GM18951 (cell line): ENCODE results near the gene ENDOD1.
A peak's percentile ranks its signal among the peaks of the same experiment; 100 is the strongest.

Experiments used
- POLR2A ChIP-seq: IDR thresholded peaks from 4 replicates; pipeline ENCODE4 v1.6.1; 2011; ENCODE audit warnings: mild to moderate bottlenecking; ENCODE audit not compliant: insufficient read length, insufficient read depth; ENCODE audit errors: extremely low read depth
- in situ Hi-C: fragments of 300-500 bp; cut with MboI; formaldehyde crosslinking; loops from one replicate; pipeline ENCODE4 v1.12.0; 2022; ENCODE audit warnings: low sequenced_read_pairs, mixed read lengths, inconsistent platforms; ENCODE audit not compliant: unreplicated experiment

Gene ENDOD1

DNA sequence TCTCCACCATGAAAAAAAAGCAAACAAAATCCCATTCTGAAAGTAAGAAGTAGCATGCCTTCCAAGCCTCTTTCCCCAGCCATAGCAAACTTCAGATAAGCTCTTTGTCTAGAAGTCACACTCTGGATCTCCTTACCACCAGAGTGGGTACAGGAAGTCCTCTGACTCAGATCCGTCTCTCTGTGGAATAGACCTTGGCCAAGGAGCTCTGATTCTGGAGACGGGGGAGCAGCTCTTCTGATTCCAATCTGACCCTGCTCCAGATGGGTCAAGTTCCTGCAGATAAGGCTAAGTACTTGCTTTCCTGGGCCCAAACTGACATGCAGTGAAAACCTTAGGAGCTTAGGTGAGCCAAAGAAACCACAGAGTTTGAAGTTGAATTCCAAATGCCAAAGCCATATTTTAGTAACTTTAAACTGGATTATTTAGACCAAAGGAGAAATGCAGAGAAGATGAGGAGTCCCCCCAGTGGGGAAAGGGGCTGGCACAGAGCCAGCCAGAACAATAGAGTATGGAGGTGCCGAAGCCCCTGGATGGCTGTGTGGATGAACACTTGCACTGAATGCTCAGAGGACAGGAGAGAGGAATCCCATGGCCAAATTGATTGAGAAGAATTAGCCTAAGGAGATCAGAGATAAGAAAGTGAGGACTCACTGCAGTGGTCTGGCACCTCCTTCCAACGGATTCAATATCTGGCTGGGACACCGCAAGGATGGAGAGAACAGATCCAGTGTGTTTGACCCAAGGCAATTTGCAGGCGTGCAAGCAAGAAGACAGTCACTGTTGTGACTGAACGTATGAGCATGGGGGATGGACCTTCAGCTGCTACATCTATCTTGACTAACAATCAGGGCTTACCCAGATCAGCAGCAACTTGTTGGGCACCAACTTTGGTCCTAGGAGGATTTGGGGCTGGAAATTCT lies 54.9 kb downstream of the ENDOD1 start:
- in situ Hi-C loops = loop anchor here (10.0 kb wide), 2 partner anchors 80 to 520 kb away; partner anchors contain the start of gene SRSF8
- TF ChIP-seq POLR2A = no peak

DNA sequence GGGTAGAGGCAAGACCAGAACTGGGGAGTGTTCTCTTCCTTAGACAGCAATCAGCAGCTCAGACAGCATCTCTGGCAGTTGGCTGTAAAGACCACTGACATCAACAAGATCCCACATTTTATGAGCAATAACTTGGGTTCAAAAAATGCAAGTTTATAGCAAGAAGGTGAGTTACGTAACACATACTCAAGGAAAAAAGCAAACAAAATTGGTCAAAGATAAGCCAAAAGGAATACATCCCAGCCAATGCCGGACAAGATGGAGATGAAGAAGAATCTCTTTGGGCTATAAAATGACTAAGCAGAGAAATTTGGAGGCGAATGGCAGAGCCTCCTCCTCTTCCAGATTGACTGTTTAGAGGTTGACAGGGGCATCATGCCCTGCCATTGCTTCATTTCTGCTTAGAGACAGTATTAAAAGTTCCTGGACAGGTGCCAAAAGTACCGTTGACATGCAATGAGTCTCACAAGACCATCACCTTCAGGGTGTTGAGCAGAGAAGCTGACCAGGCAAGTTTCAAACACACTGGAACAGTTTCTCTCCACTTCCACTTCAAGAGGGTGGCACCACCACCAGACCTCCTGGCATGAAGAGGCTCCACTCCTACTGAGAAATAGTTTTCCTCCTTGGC lies 55.9 kb downstream of the ENDOD1 start:
- TF ChIP-seq POLR2A = no peak
- in situ Hi-C loops = loop anchor here (10.0 kb wide), 2 partner anchors 81 to 521 kb away; partner anchors contain the start of gene SRSF8

DNA sequence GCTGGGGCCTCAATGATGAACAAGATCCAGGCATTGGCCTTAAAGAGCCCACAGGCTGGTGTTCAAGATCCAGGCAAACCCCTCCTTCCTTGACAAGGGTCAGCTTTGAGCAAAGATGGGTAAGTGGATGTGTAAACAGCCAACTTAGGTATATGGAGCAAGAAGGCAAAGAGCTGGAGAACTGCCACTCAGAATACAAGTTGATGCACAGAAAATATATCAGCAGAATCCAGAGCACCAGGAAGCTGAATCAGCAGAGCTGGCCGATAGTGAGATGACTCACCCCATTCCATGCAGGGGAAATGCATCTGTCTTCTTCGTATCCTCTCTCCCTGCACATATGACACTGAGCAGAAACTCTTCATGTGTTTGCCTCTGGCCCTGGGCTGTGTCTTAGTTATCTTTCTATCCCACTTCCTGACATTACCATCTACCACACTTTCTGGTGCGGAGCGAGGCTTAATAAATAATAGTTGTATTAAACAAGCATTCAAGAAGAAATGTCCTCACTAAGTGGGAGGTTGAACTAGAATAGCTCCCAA lies 57.8 kb downstream of the ENDOD1 start:
- in situ Hi-C loops = loop anchor here (10.0 kb wide), 2 partner anchors 83 to 523 kb away; partner anchors contain the start of gene SRSF8
- no peak for TF ChIP-seq POLR2A

DNA sequence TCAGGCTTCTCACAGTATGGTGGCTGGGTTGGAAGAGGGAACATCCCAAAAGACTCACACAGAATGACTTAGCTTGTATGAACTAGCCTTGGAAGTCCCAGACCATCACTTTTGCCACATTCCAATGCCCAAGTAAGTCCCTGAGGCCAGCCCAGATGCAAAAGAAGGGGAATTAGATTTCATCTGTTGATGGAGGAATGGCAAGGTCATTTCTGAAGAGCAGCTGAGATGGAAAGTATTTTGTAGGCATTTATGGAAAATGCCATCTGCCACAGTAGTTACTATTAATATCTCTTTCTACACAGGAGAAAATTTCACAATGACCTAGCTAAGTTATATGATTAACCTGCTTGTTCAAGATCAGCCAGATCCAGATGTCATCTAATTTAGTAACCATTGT lies 58.8 kb downstream of the ENDOD1 start:
- in situ Hi-C loops = loop anchor here (10.0 kb wide), 2 partner anchors 84 to 524 kb away; partner anchors contain the start of gene SRSF8
- no peak for TF ChIP-seq POLR2A

DNA sequence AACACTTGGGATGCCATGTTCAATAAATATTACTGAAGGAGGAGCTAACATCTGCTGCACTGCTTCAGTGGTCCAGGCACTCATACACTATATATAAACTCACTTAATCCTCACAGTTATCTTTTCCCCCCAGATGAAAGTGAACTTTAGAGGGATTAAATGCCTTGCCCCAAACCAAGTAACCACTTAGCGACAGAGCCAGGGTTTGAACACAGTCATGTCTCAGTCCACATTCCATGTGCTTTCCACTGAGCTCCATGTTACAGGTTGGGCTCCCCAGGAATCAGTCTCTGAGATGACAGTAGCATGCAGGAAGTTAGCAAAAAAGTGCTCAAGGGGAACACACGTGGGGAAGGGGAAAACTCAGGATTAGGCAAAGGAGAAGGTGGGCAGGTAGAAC lies 59.3 kb downstream of the ENDOD1 start:
- TF ChIP-seq POLR2A = no peak
- in situ Hi-C loops = loop anchor here (10.0 kb wide), 2 partner anchors 84 to 524 kb away; partner anchors contain the start of gene SRSF8

DNA sequence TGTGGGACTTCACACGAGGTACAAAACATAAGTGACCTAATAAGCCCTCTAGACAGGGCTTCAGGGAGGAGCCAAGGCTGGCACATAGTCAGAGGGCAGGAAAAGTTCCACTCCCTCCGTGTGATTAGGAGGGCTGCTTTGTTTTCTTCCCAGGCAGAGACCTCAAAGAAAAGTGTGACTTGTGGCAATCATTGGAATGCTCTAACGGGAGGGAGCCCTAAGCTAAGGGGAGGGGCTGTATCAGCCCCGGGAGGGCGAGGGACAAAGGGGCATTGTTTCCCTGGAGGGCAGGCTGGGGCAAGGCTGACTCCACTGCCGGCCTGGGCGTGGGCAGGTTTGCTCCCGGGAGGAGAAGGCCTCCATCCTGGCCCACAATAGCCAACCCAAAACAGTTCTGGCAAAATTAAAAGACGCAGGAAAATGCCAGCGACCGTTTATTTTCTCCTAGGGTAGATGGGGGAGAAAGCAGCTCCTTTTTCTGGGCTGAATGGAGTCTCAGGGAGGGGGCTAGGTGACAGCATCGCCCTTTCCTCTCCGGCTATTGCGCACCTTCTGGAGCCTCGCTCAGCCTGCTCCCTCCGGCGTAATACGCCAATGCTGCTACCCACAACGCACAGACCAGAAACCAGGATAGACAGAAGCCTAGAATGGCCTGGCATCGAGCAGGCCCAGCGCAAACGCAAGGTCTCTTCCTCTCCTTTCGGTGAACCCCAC lies 60.2 kb downstream of the ENDOD1 start:
- TF ChIP-seq POLR2A = no peak
- in situ Hi-C loops = loop anchor here (5.0 to 25.0 kb wide), 4 partner anchors 85 to 1287 kb away; partner anchors contain the start of gene SRSF8

DNA sequence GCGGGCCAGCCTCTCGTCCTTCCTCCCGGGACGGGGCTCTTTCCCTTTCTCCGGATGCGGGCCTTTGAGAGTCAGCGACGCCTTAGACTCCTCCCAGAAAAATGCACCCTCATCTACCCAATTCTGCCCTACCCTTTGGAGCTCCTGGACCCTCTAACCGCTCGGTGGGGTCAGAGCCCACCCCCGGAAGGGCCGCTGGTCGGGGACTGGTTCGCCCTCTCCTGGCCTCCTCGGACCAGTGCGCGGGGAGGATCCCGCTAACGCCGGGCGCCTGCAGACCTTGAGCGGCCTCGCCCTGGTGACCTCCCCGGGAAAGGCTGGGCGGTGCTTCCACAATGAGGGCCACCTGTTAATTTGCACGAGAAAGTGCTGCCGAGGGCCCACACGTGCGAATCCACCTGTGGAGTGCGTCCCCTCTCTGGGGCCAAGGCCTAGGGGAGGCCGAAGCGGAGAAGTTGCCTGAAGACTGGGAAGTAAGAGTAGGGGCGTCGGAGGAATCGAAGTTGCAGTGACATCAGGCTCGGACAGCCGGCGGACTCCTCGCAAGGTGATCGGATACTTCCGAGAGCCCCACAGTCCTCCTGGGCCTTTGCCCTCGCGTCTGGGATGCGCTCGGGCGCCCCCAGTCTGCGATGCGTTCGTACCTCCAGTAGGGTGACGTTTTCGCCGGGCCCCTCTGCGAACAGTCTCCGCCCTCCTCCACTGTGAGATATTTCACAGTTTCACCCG lies 61.5 kb downstream of the ENDOD1 start:
- in situ Hi-C loops = loop anchor here (5.0 to 25.0 kb wide), 2 partner anchors 611 to 1286 kb away; no protein-coding TSS in a partner anchor

DNA sequence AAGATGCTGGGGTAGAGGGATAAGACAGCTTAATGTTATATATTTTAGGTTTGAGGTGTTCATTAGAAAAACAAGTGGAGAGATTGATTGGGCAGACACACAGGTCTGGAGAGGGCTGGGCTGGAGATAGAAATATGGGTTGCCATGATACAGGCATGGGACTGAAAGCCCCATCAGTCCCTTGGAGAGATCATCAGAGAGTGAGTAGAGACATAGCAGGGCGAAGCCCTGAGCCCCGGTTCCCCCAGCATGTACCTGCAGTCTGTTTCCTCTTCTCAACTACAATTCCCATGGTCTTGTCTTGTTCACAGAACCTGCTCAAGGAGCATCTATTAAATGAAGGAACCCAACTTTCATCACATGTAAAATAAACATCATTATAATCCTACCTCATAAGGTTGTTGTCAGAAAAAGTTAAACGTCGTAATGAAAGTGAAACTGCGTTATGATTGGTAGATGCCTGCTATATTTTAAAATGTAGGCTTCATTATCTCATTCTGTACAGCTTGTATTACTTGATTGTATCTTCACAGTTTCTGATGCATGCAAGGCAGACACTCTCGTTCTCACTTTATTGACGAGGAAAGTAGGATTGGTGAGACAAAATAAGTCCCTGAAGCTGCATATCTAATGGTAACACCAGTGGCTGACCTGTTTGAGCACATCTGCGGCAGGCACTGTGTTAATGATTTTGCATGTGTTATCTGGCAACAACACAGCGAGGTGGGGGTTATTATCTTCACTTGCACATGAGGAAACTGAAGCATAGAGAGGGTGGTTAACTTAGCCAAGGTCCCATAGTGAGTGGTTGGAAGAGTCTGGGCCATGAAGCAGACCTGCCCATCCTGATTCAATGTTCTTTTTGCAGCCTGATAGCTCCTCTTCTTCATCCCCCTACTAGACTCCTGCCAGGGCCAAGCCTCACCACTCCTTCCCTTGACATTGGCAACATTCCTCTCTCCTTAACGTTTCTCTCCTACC lies 63.5 kb downstream of the ENDOD1 start:
- no peak for TF ChIP-seq POLR2A
- in situ Hi-C loops = loop anchor here (5.0 to 25.0 kb wide), 2 partner anchors 609 to 1284 kb away; no protein-coding TSS in a partner anchor

More for the DNA sequence above, 61.5 kb downstream of the ENDOD1 start:
- peak; percentile 68 for TF ChIP-seq POLR2A

DNA sequence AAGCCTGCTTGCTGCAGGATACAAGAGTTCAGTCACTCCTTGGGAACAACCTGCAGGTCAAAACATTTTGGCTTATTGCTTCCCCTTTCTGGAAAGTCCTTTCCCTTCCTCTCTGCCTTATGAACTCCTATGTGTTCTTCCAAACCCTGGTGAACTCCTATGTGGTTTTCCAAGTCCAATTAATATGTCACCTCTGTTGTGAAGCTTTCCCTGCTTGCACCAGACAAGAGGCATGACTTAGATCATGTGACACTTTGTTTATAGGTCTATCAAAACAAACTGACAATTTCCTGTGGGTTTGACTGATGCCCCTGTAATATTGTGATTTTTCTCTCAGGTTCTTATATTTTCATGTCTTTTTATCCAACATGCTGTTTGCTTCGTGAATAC lies 64.2 kb downstream of the ENDOD1 start:
- in situ Hi-C loops = loop anchor here (5.0 to 25.0 kb wide), 2 partner anchors 608 to 1283 kb away; no protein-coding TSS in a partner anchor
- no peak for TF ChIP-seq POLR2A

DNA sequence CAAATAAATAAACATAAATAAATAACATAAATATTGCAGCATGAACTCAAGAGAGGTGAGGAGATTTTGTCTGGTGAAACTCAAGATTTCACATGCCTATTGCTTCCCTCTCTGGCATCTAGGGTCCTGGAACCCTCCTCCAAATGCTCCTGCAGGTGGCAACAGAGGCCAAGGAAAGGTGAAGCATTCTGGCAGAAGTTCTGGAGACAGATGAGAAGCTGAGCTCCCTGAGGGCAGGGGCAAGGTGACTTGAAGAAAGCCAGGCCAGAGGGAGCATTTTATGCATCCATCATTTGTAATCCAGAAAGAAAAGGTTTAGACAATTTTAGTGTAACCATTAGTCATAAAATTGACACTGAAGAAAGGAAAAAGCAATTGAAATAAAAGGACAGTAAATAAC lies 64.9 kb downstream of the ENDOD1 start:
- in situ Hi-C loops = loop anchor here (5.0 to 25.0 kb wide), 2 partner anchors 608 to 1283 kb away; no protein-coding TSS in a partner anchor
- TF ChIP-seq POLR2A = no peak

DNA sequence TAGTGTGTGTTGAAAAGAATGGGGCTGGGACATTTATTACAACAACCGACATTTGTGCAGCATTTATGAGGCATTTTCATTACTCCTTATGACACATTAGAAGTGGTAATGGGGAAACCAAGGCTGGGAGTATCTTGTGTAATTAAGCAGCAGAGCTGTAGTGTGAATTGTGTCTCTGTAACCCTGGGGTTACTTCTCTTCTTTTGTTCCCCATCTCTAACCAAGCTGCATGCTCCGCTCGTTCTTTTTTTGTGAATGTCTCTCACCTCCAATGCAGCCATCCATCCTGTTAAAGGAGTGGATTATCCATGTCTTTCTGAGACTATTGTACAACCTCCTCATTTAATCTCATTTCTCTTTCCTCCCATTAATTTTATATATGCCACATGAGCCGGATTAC lies 65.7 kb downstream of the ENDOD1 start:
- TF ChIP-seq POLR2A = no peak
- in situ Hi-C loops = loop anchor here (5.0 to 25.0 kb wide), 2 partner anchors 552 to 1282 kb away; no protein-coding TSS in a partner anchor
